Activated CD4-positive, alpha-beta T cell treated with anti-CD3 and anti-CD28 coated beads for 36 hours (primary cell): Measurements from ENCODE around the gene COL4A2. TPM values are rescaled to one million over a fixed set of nuclear protein-coding genes. Genes with fewer than 3 reads are reported as not detected.

Experiments
- ATAC-seq: fragments of 200-7000 bp; cut with Tn5 transposase; one replicate; pipeline ENCODE4 v1.10.0; 2021; ENCODE audit warnings: mild to moderate bottlenecking, moderate library complexity
- CTCF ChIA-PET: fragments of 350-600 bp; sonication (Branson Sonifier 250); formaldehyde crosslinking; loops from one replicate; lab custom pipeline; 2021; ENCODE audit warnings: antibody characterized with exemption; lab: Charles Lee
- POLR2A ChIA-PET: fragments of 350-600 bp; sonication (Branson Sonifier 250); formaldehyde crosslinking; loops from one replicate; lab custom pipeline; 2021; ENCODE audit warnings: antibody characterized with exemption, inconsistent platforms; lab: Charles Lee
- DNase-seq: peaks from one replicate; pipeline ENCODE4 v3.0.0-alpha.2; 2020
- H3K27ac Mint-ChIP-seq: one replicate; pipeline ENCODE4 v1.8.0; 2021; ENCODE audit warnings: mixed read lengths
- H3K27me3 Mint-ChIP-seq: one replicate; pipeline ENCODE4 v1.8.0; 2021; ENCODE audit warnings: mixed read lengths
- H3K36me3 Mint-ChIP-seq: one replicate; pipeline ENCODE4 v1.8.0; 2021; ENCODE audit warnings: low read depth, mixed read lengths
- H3K4me1 Mint-ChIP-seq: one replicate; pipeline ENCODE4 v1.8.0; 2021; ENCODE audit warnings: mixed read lengths
- H3K4me3 Mint-ChIP-seq: one replicate; pipeline ENCODE4 v1.8.0; 2021; ENCODE audit warnings: mild to moderate bottlenecking, moderate library complexity, mixed read lengths
- H3K9me3 Mint-ChIP-seq: one replicate; pipeline ENCODE4 v1.8.0; 2021; ENCODE audit warnings: low read depth, mixed read lengths
- intact Hi-C, 2 experiments: fragments of 100-400 bp; cut with DNase I in 1 of 2; cut with micrococcal nuclease in 1 of 2; formaldehyde crosslinking; loops; one replicate each; pipeline versions ENCODE4 v1.14.2 to v1.15.1; 2022 to 2024; cut with DNase I, micrococcal nuclease
- total RNA-seq, 2 experiments: library from RNA; stranded (reverse); gene quantifications; one replicate each; pipeline ENCODE4 v1.2.3, GENCODE V29; 2021

COL4A2 gene
- total RNA-seq, 2 experiments from 2014 or later, result not detected

DNA sequence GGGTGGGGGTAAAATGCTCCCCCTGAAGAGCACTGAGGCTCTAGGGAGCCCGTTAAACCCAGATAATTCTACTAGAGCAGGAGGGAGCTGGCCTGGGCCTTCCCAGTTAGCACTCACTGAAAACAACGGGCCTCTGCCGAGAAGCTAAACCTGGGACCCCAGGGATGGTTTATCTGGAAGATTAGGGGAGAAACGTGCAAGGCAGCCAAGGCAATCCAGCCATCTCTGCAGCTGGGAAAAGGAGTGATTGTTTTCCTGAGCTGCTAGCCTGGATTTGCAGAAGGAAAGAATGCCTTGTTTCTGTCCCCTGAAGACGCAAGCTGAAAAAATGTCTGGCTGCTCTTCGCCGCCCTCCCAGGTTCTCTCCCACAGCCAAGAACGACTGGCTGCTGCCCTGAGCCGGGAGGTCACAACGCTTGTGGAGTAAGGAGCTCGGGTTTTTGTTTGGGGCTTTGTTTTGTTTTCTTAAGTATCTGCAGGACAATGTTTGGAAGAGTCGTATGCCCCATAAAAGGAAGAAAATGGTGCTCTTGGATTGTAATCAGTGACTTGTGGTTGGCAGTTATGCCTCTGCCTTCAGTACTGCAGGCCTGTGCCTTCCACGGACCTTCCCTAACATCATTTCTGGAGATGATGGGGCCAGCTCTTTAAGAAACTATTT, 31.5 kb downstream of the COL4A2 start:
- no peak for ATAC-seq
- peaks cover 2% of the 10 kb centered on the region for H3K9me3 Mint-ChIP-seq
- CTCF ChIA-PET, result no interaction called here
- POLR2A ChIA-PET, result no interaction called here
- no peak overlapping the region for H3K27ac Mint-ChIP-seq
- H3K4me3 Mint-ChIP-seq, result no peak overlapping the region
- H3K27me3 Mint-ChIP-seq, result peaks cover 13% of the 10 kb centered on the region
- H3K36me3 Mint-ChIP-seq, result no peaks in the 10 kb centered on the region
- no peak for DNase-seq
- intact Hi-C loops, result no loop called here
- peaks cover 25% of the 10 kb centered on the region for H3K4me1 Mint-ChIP-seq

DNA sequence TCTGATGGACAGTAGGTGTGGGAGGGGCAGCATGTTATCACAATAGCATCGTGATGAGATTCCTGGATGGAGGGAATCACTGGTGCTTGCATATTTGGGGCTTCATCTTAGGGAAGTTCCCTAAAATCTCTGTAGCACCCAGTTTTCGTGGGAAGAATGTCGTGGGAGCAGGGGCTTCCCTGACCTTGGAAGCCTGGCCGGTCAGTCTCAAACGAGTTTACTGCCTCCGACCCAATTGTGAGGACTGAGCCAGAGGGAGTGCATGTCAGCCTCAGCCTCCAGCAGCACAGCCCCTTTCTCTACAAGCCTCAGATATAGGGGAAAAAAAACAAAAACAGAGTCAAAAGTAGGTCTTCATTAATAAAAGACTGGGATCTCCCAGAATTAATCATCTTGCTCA, 32.2 kb downstream of the COL4A2 start:
- intact Hi-C loops, result no loop called here
- Mint-ChIP-seq H3K27ac (no peak overlapping the region), H3K36me3 (no peaks in the 10 kb centered on the region), H3K4me1 (peaks cover 25% of the 10 kb centered on the region), H3K27me3 (peaks cover 13% of the 10 kb centered on the region), H3K4me3 (no peak overlapping the region), H3K9me3 (peaks cover 2% of the 10 kb centered on the region)
- DNase-seq, result no peak
- ChIA-PET POLR2A (no interaction called here), CTCF (no interaction called here)
- no peak for ATAC-seq

DNA sequence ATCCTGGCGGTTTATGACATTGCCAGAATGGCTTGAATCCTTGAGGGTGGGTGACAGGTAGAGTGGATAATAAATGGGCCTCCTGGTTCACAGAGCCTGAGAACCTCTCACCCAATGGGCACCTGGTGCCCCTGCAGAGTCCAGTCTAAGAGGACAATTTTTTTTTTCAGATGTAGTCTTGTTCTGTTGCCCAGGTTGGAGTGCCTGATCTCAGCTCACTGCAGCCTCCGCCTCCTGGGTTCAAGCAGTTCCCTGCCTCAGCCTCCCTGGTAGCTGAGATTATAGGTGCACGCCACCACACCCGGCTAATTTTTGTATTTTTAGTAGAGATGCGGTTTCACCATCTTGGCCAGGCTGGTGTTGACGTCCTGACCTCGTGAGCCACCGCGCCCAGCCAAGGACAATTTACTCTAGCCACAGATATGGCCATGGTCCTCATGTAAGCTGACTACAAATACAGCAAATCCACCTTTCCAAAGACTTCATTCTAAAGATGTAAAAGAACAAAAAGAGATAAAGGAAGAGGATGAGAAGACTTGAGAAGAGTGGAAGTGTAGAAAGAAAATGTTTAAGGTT, 33.0 kb downstream of the COL4A2 start:
- no peak overlapping the region for H3K4me3 Mint-ChIP-seq
- POLR2A ChIA-PET, result interaction anchor here (0.5 kb wide), 1 partner anchor 28 kb away, joined by 3 read pairs; no protein-coding TSS in a partner anchor

DNA sequence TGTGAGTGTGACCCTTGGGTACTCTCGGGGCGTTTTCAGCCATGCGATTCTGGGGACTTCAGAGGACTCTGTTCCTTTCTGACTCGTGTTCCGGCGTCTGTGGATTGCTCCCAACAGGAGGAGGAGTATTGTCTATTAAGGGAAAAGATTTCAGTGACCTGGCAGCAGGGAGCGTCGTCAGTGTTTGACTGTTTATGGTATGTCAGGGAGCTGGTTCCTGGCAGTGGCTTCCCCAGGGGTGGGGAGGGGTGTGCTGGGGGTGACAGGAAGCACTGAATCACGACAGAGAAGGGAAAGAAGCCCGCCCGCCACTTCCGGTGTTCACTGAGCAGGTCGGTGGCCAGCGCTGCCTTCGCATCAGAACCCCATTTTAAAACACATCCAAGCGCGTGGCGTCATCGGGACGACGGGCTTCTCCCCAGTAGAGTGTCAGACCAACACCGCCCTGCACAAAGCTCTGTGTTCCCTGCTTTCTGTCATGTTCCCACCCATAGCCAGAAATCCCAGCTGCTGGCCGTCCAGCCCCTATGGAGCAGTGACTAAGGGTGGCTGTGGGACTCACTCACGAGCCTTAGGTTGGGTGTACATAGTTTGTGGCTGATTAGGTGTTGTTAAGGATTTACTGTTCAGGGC, 33.8 kb downstream of the COL4A2 start:
- POLR2A ChIA-PET, result interaction anchor here (0.5 kb wide), 1 partner anchor 28 kb away, joined by 3 read pairs; no protein-coding TSS in a partner anchor
- CTCF ChIA-PET, result interaction anchor here (0.7 to 1.1 kb wide), 2 partner anchors 11 to 917 kb away, joined by 4 to 6 read pairs; no protein-coding TSS in a partner anchor
- Mint-ChIP-seq H3K4me3 (peak overlapping the region; percentile 29), H3K36me3 (no peaks in the 10 kb centered on the region), H3K9me3 (no peaks in the 10 kb centered on the region), H3K27ac (peak overlapping the region; percentile 78), H3K4me1 (peaks cover 25% of the 10 kb centered on the region), H3K27me3 (peaks cover 13% of the 10 kb centered on the region)
- peak; percentile 96 for ATAC-seq
- intact Hi-C loops, result loop anchor here in 1 of 2 experiments (2.0 kb wide), 1 partner anchor 20 kb away; no protein-coding TSS in a partner anchor
- DNase-seq, result peak; percentile 87

More for the DNA sequence above, 33.0 kb downstream of the COL4A2 start:
- H3K27ac Mint-ChIP-seq, result peak overlapping the region; percentile 48
- intact Hi-C loops, result loop anchor here in 1 of 2 experiments (2.0 kb wide), 1 partner anchor 19 kb away; no protein-coding TSS in a partner anchor
- H3K9me3 Mint-ChIP-seq, result peaks cover 2% of the 10 kb centered on the region
- CTCF ChIA-PET, result interaction anchor here (1.1 kb wide), 1 partner anchor 12 kb away, joined by 6 read pairs; no protein-coding TSS in a partner anchor
- H3K27me3 Mint-ChIP-seq, result peaks cover 13% of the 10 kb centered on the region
- no peaks in the 10 kb centered on the region for H3K36me3 Mint-ChIP-seq
- DNase-seq, result no peak
- H3K4me1 Mint-ChIP-seq, result peaks cover 25% of the 10 kb centered on the region
- ATAC-seq, result no peak

DNA sequence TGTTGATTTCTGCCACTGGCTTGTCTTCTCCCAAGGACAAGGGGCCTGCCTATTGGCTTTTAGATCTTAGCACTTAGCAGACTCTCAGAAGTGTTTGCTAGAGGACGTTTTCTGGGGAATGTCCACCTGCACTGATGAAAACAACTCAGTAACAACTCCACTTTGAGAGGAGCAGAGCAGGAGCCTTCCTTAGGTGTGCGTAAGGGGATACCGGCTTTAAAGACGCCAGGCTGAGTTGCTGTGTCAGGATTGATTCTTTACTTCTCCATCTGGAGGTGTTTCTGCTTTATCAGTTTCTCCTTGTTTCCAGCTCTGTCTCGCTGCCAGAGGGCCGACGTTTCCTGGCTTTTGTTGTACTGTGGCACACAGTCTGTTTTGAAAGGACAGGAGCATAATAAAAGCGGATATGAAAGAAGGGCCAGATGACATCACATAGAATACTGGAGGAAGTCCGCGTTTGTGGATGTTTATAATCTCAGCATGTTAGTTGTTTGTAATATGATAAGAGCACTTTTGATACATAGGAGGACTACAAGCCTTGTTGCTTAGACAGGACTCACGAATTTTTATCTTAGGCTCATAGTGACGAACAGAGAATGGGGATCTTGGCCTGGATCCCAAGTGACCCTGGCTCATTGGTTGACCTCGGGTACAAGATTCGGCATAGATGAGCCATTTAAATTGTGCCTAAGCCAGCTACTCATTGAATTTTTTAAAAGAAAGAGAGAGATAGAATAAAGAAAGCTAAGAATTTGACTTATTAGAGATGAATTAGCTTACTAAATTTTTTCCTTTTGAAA, 34.6 kb downstream of the COL4A2 start:
- intact Hi-C loops, result loop anchor here in 1 of 2 experiments (2.0 kb wide), 1 partner anchor 21 kb away; no protein-coding TSS in a partner anchor
- CTCF ChIA-PET, result interaction anchor here (0.7 kb wide), 1 partner anchor 918 kb away, joined by 4 read pairs; no protein-coding TSS in a partner anchor

DNA sequence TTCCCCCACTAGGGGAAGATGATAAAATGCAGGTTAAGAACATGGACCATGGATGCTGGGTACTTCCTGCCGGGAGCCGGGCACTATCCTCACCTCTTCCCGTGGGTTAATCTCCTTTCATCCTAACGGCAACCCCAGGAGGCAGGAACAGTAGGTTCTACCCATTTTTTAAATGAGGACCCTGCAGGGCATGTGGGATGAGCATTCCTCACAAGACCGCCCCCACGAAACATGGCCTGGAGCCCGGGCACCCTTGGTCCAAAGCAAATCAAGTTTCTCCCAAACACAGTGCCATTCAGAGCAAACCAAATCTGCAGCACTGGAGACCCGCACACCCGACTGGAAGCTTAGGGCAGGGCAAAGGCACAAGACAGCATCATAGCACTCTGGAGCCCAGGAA, 35.4 kb downstream of the COL4A2 start:
- H3K27me3 Mint-ChIP-seq, result peaks cover 13% of the 10 kb centered on the region
- ChIA-PET POLR2A (no interaction called here), CTCF (no interaction called here)
- DNase-seq, result no peak
- H3K27ac Mint-ChIP-seq, result no peak overlapping the region
- H3K36me3 Mint-ChIP-seq, result no peaks in the 10 kb centered on the region
- H3K4me3 Mint-ChIP-seq, result no peak overlapping the region
- intact Hi-C loops, result no loop called here
- H3K4me1 Mint-ChIP-seq, result peaks cover 25% of the 10 kb centered on the region
- no peaks in the 10 kb centered on the region for H3K9me3 Mint-ChIP-seq
- ATAC-seq, result no peak

More for the DNA sequence above, 34.6 kb downstream of the COL4A2 start:
- Mint-ChIP-seq H3K27me3 (peaks cover 13% of the 10 kb centered on the region), H3K27ac (peak overlapping the region; percentile 78), H3K4me1 (peaks cover 25% of the 10 kb centered on the region), H3K4me3 (no peak overlapping the region), H3K36me3 (no peaks in the 10 kb centered on the region), H3K9me3 (no peaks in the 10 kb centered on the region)
- POLR2A ChIA-PET, result no interaction called here
- ATAC-seq (no peak), DNase-seq (no peak)

DNA sequence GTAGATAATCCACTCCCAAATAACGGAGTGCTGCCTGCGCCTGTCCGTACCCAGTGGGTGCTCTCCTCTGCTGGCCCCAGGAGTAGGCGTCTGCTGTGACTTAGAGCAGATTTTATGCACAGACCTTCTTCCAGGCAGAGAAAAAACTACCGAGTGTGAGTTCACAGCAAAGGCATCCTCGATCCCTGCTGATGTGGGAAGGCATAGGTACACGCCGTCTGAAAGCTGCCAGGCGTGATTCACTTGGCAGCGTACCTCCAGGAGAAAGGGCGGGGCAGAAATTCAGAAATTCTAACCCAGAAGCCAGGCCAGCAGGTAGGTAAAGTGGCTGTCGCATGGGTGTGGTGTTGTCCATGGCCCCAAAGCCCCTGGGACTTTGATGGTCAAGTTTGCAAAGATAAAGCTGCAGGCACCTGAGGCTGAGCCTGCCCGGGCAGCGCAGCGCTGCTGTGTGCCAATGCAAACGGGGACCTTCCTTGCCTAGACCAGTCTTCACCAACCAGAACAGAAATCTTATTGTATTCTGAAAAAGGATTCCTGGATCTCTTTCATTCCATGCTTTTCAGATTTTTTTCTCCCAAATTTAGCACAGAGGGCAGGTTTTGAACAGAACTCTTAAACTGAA, 36.3 kb downstream of the COL4A2 start:
- Mint-ChIP-seq H3K27me3 (peaks cover 11% of the 10 kb centered on the region), H3K4me1 (peaks cover 25% of the 10 kb centered on the region), H3K27ac (no peak overlapping the region), H3K4me3 (no peak overlapping the region), H3K9me3 (no peaks in the 10 kb centered on the region), H3K36me3 (no peaks in the 10 kb centered on the region)
- intact Hi-C loops, result no loop called here
- POLR2A ChIA-PET, result no interaction called here
- CTCF ChIA-PET, result no interaction called here
- DNase-seq (no peak), ATAC-seq (no peak)

DNA sequence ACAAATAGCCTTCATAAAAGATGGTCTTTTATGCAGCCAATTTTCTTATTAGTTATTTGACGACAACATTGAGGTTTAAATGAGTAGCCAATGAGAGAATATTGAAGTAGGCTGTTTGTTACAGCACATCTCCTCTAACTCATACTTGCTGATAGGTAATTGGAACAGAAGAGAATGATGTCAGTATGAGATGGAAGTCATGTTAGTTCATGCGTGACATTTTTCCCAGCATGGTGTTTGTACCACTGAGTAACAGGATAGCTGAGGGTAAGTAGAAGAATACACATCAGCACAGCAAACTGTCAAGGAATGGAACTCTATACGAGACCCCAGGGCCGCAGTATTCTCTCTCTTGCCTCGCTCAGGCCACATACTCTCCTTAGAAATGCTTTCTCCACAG, 37.2 kb downstream of the COL4A2 start:
- CTCF ChIA-PET, result interaction anchor here (0.8 kb wide), 1 partner anchor 44 kb away, joined by 3 read pairs; no protein-coding TSS in a partner anchor
- Mint-ChIP-seq H3K27ac (no peak overlapping the region), H3K4me1 (peaks cover 23% of the 10 kb centered on the region), H3K36me3 (no peaks in the 10 kb centered on the region), H3K27me3 (peaks cover 11% of the 10 kb centered on the region), H3K4me3 (no peak overlapping the region), H3K9me3 (no peaks in the 10 kb centered on the region)
- DNase-seq (no peak), ATAC-seq (no peak)
- intact Hi-C loops, result no loop called here
- POLR2A ChIA-PET, result no interaction called here

DNA sequence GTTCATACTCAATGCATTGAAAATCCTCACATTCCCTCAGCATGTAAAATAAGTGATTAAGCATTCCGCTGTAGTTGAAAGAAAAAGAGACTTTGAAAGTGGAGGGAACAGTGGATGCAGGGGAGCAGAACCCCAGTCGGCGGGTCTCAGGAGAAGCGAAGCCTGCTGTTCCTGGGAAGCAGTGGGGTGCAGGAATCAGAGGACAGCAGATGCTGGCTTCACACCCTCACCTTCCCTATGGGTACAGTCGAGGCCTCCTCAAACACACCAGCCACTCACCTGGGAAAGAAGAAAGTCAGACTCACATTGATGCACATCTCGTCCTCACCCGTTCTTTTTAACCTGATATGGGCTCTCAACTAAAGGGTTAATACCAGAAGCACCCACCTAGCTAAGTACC, 38.2 kb downstream of the COL4A2 start:
- peaks cover 14% of the 10 kb centered on the region for H3K4me1 Mint-ChIP-seq
- ATAC-seq, result no peak
- intact Hi-C loops, result no loop called here
- no peaks in the 10 kb centered on the region for H3K9me3 Mint-ChIP-seq
- H3K36me3 Mint-ChIP-seq, result no peaks in the 10 kb centered on the region
- ChIA-PET CTCF (no interaction called here), POLR2A (no interaction called here)
- peaks cover 8% of the 10 kb centered on the region for H3K27me3 Mint-ChIP-seq
- DNase-seq, result no peak
- no peak overlapping the region for H3K4me3 Mint-ChIP-seq
- no peak overlapping the region for H3K27ac Mint-ChIP-seq

DNA sequence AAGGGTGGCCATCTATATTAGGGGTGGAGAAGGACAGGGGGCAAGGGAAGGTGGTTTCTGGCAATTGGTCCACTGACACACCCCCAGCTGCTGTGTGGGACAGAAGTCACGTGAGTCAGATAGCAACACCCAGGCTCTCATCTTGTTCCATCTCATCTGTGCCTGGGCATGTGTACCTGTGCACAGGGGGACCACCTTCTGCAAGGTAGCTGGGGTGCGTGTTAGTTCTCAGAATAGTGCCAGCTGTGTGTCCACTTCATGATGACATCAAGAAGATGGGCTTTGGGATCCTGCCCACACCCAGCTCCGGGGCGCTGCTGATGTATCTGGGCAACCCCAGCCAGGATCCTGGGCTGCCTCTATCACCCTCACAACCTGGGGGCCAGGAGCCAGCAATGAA, 38.6 kb downstream of the COL4A2 start:
- ATAC-seq, result no peak
- Mint-ChIP-seq H3K27me3 (peaks cover 7% of the 10 kb centered on the region), H3K4me3 (no peak overlapping the region), H3K27ac (no peak overlapping the region), H3K36me3 (no peaks in the 10 kb centered on the region), H3K9me3 (no peaks in the 10 kb centered on the region), H3K4me1 (peaks cover 10% of the 10 kb centered on the region)
- CTCF ChIA-PET, result no interaction called here
- intact Hi-C loops, result no loop called here
- no peak for DNase-seq
- POLR2A ChIA-PET, result no interaction called here

DNA sequence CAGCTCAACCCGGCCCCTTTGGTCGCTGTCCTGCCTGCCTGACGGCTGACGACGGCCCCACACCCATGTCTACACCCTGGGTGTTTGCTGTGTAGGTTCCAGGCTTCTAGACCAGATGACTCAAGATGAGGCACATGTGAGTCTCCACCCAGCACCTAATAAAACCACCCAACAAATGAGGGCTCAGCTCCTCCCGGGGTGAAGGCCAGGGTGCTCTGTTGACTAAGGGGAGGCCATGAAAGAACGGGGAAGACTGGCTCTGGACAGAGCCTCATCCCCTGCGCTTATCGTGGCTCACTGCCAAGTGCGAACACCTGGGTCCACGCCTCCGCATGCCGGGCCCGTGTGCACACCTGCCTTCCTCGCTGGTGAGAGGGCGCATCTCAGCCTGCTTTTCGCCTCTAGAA, 39.6 kb downstream of the COL4A2 start:
- H3K27ac Mint-ChIP-seq, result no peak overlapping the region
- peaks cover under 1% of the 10 kb centered on the region for H3K4me1 Mint-ChIP-seq
- H3K9me3 Mint-ChIP-seq, result no peaks in the 10 kb centered on the region
- H3K4me3 Mint-ChIP-seq, result no peak overlapping the region
- DNase-seq (no peak), ATAC-seq (no peak)
- CTCF ChIA-PET, result no interaction called here
- H3K27me3 Mint-ChIP-seq, result peaks cover 4% of the 10 kb centered on the region
- POLR2A ChIA-PET, result no interaction called here
- H3K36me3 Mint-ChIP-seq, result no peaks in the 10 kb centered on the region
- intact Hi-C loops, result no loop called here
